ENCODE data around the gene ULK2.

Gene ULK2

GRCh38 chr17:19753051-19753509 lies 114.7 kb downstream of the ULK2 start:
- no peak for TF ChIP-seq TAF1 (IDR thresholded peaks at IDR 0.05; ENCODE audit: borderline replicate concordance, insufficient read depth, low read length)
- TF ChIP-seq FOXP2 (optimal IDR thresholded peaks at IDR 0.05; ENCODE audit: borderline replicate concordance, extremely low read depth, extremely low read length, insufficient read depth), result no peak
- no peak for TF ChIP-seq REST (IDR thresholded peaks at IDR 0.05; ENCODE audit: insufficient read depth in 1 of 2, low read depth in 2 of 2, low read length in 2 of 2)
- TF ChIP-seq SIN3A (IDR thresholded peaks at IDR 0.05; ENCODE audit: borderline replicate concordance, insufficient read depth, low read length), result no peak
- no peak for TF ChIP-seq POLR2AphosphoS5 (IDR thresholded peaks at IDR 0.05; ENCODE audit: low read depth, low read length)

DNA sequence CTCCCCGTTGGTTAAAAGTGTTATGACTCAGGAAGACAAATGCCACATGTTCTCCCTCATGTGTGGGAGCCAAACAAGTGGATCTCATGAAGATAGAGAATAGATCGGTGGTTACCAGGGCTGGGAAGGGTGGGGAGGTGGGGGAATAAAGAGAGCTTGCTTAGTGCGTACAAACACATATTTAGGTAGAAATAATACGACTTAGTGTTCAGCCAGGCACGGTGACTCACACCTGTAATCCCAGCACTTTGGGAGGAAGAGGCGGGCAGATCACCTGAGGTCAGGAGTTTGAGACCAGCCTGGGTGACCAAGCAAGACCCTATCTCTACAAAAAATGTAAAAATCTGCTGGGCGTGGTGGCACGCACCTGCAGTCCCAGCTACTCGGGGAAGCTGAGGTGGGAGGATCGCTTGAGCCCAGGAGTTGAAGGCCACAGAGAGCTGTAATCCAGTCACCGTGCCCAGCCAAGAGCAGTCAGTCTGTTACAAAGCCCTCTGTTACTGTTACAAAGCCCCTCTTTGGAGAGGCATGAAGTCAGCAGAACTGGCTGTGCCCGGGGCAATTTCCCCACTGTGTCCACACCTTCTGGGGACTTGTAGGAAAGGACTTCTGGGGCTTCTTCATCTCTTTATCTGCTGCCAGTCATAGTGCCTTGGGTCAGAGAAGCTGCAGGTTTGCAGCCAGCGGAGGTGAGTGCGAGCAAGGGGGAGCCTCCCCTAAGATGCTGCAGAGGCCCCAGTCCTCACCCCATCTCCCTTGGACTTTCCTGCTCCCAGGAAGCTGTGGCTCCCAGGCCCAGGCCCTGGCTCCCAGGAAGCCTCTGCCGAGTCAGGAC lies 115.3 kb downstream of the ULK2 start:
- TF ChIP-seq FOXP2 (optimal IDR thresholded peaks at IDR 0.05; ENCODE audit: borderline replicate concordance, extremely low read depth, extremely low read length, insufficient read depth) (no peak), TAF1 (IDR thresholded peaks at IDR 0.05; ENCODE audit: borderline replicate concordance, insufficient read depth, low read length) (no peak), REST (IDR thresholded peaks at IDR 0.05; ENCODE audit: insufficient read depth in 1 of 2, low read depth in 2 of 2, low read length in 2 of 2) (no peak), POLR2AphosphoS5 (IDR thresholded peaks at IDR 0.05; ENCODE audit: low read depth, low read length) (no peak), SIN3A (IDR thresholded peaks at IDR 0.05; ENCODE audit: borderline replicate concordance, insufficient read depth, low read length) (no peak)

DNA sequence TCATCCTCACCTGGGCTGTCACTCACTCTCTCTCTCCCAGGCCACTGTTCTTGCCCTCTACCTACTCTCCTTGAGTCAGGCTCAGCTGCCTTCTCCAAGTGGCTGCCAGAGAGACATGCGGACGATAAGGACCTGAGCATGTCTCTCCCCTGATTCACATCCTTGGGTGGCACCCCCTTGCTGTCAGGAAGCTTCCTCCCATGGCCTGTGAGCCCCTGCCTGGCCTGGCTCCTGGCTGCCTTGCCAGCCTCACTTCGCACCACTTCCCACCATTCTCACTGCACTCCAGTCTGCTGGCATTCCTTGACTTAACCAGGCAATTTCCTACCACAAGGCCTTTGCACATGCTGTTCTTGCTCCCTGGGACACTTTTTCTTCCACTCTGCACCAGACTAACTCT lies 116.9 kb downstream of the ULK2 start:
- no peak for TF ChIP-seq SIN3A (IDR thresholded peaks at IDR 0.05; ENCODE audit: borderline replicate concordance, insufficient read depth, low read length)
- no peak for TF ChIP-seq POLR2AphosphoS5 (IDR thresholded peaks at IDR 0.05; ENCODE audit: low read depth, low read length)
- TF ChIP-seq REST (IDR thresholded peaks at IDR 0.05; ENCODE audit: insufficient read depth in 1 of 2, low read depth in 2 of 2, low read length in 2 of 2), result no peak
- no peak for TF ChIP-seq FOXP2 (optimal IDR thresholded peaks at IDR 0.05; ENCODE audit: borderline replicate concordance, extremely low read depth, extremely low read length, insufficient read depth)
- no peak for TF ChIP-seq TAF1 (IDR thresholded peaks at IDR 0.05; ENCODE audit: borderline replicate concordance, insufficient read depth, low read length)

- no peak for TF ChIP-seq SIN3A (IDR thresholded peaks at IDR 0.05; ENCODE audit: borderline replicate concordance, insufficient read depth, low read length)
- no peak for TF ChIP-seq POLR2AphosphoS5 (IDR thresholded peaks at IDR 0.05; ENCODE audit: low read depth, low read length)
- no peak for TF ChIP-seq TAF1 (IDR thresholded peaks at IDR 0.05; ENCODE audit: borderline replicate concordance, insufficient read depth, low read length)
- no peak for TF ChIP-seq REST (IDR thresholded peaks at IDR 0.05; ENCODE audit: insufficient read depth in 1 of 2, low read depth in 2 of 2, low read length in 2 of 2)
- TF ChIP-seq FOXP2 (optimal IDR thresholded peaks at IDR 0.05; ENCODE audit: borderline replicate concordance, extremely low read depth, extremely low read length, insufficient read depth), result no peak
Observed at GRCh38 chr17:19750020-19750572, 117.6 kb downstream of the ULK2 start.

Measured in PFSK-1 (cell line).